ENCODE data around the gene ANKRD50.

The ANKRD50 gene

DNA sequence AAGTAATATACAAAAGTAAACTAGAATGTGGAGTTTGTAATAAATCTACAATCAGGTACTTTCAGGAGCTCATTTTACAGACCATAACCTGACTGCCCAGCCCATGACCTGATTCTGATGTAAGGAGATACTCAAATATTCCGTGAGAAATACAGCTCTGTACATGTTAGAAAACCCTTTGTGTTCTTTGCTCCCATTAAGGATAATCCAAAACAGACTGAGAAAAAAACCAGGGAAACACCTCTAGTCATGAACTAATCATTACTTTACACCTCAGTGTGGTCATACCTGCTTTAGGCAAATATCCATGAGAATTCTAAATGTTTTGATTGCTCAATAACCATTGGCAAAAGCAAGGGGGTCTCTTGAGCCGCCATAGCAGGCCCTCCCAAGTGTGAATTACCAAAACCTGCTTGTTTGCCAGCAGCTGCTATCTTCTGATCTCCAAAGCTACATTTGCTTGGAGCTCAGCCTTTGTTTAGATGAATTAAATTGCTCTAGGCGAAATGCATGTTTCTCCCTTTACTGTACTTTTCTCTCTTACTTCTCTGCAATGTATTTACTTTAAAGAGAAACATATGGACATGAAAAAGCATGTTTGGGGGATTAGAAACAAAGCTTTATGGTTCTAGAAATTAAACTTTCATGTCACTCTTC lies 79.1 kb downstream of the ANKRD50 start:
- DNase-seq: no peak

DNA sequence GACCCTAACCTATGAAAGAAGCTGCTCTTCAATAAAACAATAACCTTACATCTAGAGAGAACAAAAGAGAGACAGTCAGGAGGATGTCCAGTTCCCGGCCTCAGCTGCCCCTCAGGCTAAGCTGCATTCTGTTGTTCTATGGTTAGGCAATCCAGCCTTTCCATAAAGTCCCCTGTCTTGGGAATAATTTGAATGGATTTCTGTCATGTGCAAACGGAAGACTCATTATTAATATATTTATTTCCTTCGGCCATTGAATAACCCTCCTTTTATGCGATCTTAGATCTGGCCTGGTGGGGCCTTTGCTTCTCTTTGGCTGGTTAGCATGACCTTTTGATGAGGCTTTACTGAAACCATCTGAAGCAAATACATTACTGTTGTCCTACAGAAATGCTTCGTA lies 80.1 kb downstream of the ANKRD50 start:
- DNase-seq: no peak

DNA sequence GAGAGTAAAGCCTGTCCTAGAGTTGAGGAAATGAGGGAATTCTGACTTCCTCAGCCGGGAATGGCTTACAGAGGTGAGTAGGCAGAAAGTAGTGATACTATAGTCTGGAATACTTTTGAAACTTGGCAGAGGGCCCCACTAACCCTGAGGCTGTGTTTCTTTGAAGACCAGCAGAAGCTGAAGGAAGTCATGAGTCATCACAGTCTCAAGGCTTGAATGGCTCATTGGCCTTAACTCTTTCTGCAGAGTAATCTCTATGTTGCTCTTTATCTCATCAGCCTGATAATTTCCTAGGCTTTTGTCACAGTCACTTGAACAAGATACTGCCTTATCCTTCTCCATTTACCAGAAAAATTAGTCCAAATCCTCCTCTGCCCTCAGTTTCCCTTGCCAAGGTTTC lies 80.8 kb downstream of the ANKRD50 start:
- no peak for DNase-seq

DNA sequence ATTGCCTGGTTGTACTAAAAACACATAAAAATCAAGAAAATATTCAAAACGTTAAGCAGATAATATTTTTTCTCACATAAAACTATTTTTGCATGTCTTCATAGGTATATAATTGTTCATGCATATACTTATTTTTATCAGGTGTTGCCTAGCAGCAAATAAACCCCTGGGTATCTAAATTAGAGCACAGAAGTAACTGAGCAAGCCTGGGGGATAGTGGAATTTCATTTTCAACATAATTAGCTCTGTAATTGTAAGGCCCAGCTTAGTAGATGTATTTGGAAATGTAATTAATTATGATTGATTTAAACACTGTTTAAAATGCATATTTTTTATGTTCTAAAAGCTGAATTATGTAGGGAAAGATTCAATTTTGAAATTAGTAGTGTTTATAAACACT lies 82.9 kb downstream of the ANKRD50 start:
- no peak for DNase-seq
